H1 (cell line): Measurements from ENCODE around the gene PRKCA. TPM values are rescaled to one million over a fixed set of nuclear protein-coding genes. Genes with fewer than 3 reads are reported as not detected.

Experiments used
- BRCA1 ChIP-seq: IDR thresholded peaks from 2 replicates; pipeline ENCODE4 v1.6.1; 2012; ENCODE audit warnings: low read depth, low read length, improper control_type of control experiment
- NRF1 ChIP-seq: IDR thresholded peaks from 2 replicates; pipeline ENCODE4 v1.6.1; 2011; ENCODE audit warnings: mild to moderate bottlenecking, low read depth, low read length, improper control_type of control experiment
- RBBP5 ChIP-seq: IDR thresholded peaks from 2 replicates; pipeline ENCODE4 v1.7.1; 2012; ENCODE audit warnings: low read depth, mild to moderate bottlenecking, inconsistent platforms, low read length, moderate library complexity, borderline replicate concordance
- RNF2 ChIP-seq: fragments of 200-900, 300-1000 bp; sonication (generic); IDR thresholded peaks from 2 replicates; pipeline ENCODE4 v1.7.1; 2016; ENCODE audit warnings: borderline replicate concordance, low read depth, mild to moderate bottlenecking, antibody characterized with exemption, low read length; ENCODE audit not compliant: poor library complexity, severe bottlenecking; ENCODE audit errors: missing control alignments
- polyA plus RNA-seq, 7 experiments: library from polyadenylated mRNA; depleted of rRNA in 3 of 7; stranded (reverse) in 5 of 7; unstranded in 2 of 7; fragments of >200 nt in 5 of 7; fragments of 200-250 nt in 2 of 7; gene quantifications; 1 replicate in 5 of 7; 2 replicates in 1 of 7; 4 replicates in 1 of 7; pipeline versions ENCODE4 v1.2.1 to v1.2.3, GENCODE V29; 2011 to 2013; ENCODE audit warnings: missing spikeins in 2 of 7, mixed read lengths in 2 of 7
- total RNA-seq: library from RNA; stranded (reverse); fragmentation: NEBNext Ultra II Directional; extraction: Animal tissue kit (Norgen Biotek cat#: 25700); gene quantifications from 2 replicates; pipeline ENCODE4 v1.2.1, GENCODE V29; 2021

Gene PRKCA
- total and polyA plus RNA-seq, 2 of the 8 experiments (the other 6 are each of a cell fraction or from before 2014, with no cell fraction given) = 5.8 to 17.8 TPM

DNA sequence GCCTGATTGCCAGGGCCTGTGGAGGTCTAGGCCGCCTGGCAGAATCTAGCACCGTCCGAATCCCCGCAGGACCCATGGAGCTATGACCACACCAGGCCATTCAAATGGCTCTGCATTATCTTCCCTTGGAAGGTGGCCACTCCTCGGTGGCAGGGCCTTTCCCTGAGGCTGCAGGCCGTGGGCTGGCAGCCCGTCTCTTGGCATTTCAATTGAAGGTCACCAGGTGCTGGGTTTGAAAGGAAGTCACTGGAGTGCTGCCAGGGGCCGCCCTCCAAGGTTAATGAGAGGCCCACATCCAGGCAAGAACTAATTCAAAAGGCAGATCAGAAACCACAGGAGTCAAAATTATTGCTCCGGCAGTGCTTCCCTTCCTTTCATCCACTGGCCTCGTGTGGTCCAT, 504.8 kb downstream of the PRKCA start (continued):
- TF ChIP-seq RBBP5 = no peak
- no peak for TF ChIP-seq NRF1
- TF ChIP-seq BRCA1 = no peak
- TF ChIP-seq RNF2 = no peak
